H9 (cell line): Measurements from ENCODE around the gene TRIM37. TPM values are rescaled to one million over a fixed set of nuclear protein-coding genes. Genes with fewer than 3 reads are reported as not detected.

ENCODE experiments used
- DNase-seq: peaks from one replicate; pipeline ENCODE4 v3.0.0-alpha.2; 2017
- H2AFZ ChIP-seq: one replicate; pipeline ENCODE4 v1.6.1; 2013; ENCODE audit warnings: mild to moderate bottlenecking, low read length, control low read depth, moderate library complexity
- H2AK5ac ChIP-seq: 2 replicates; pipeline ENCODE4 v1.6.1; 2013; ENCODE audit warnings: low read length, control low read depth, mixed read lengths; ENCODE audit not compliant: insufficient read length
- H2BK120ac ChIP-seq: one replicate; pipeline ENCODE4 v1.6.1; 2013; ENCODE audit warnings: low read depth, mild to moderate bottlenecking, low read length, control low read depth, inconsistent platforms; ENCODE audit not compliant: poor library complexity, severe bottlenecking
- H2BK12ac ChIP-seq: 2 replicates; pipeline ENCODE4 v1.6.1; 2013; ENCODE audit warnings: low read length, control low read depth, mixed read lengths, low read depth; ENCODE audit not compliant: insufficient read length
- H2BK15ac ChIP-seq: 2 replicates; pipeline ENCODE4 v1.6.1; 2013; ENCODE audit warnings: low read depth, low read length, control low read depth
- H2BK20ac ChIP-seq: one replicate; pipeline ENCODE4 v1.6.1; 2013; ENCODE audit warnings: low read depth, mild to moderate bottlenecking, low read length, control low read depth, inconsistent platforms; ENCODE audit not compliant: poor library complexity, severe bottlenecking
- H2BK5ac ChIP-seq: 2 replicates; pipeline ENCODE4 v1.6.1; 2013; ENCODE audit warnings: low read length, control low read depth, mixed read lengths; ENCODE audit not compliant: insufficient read length
- H3K14ac ChIP-seq: 2 replicates; pipeline ENCODE4 v1.6.1; 2013; ENCODE audit warnings: low read length, control low read depth; ENCODE audit not compliant: insufficient read depth
- H3K18ac ChIP-seq: 2 replicates; pipeline ENCODE4 v1.6.1; 2013; ENCODE audit warnings: low read depth, mild to moderate bottlenecking, mixed read lengths, low read length, control low read depth; ENCODE audit not compliant: insufficient read length
- H3K23ac ChIP-seq: 2 replicates; pipeline ENCODE4 v1.6.1; 2013; ENCODE audit warnings: low read length, control low read depth, mixed read lengths, low read depth; ENCODE audit not compliant: insufficient read length
- H3K23me2 ChIP-seq: 2 replicates; pipeline ENCODE4 v1.6.1; 2013; ENCODE audit warnings: low read depth, mild to moderate bottlenecking, mixed read lengths, low read length, control low read depth; ENCODE audit not compliant: insufficient read length, poor library complexity, severe bottlenecking
- H3K27ac ChIP-seq: 2 replicates; pipeline ENCODE4 v1.5.1; 2013; ENCODE audit warnings: low read length, control low read depth, mixed read lengths, low read depth; ENCODE audit not compliant: insufficient read length
- H3K27me3 ChIP-seq: 2 replicates; pipeline ENCODE4 v1.6.1; 2013; ENCODE audit warnings: low read length, control low read depth, inconsistent platforms; ENCODE audit not compliant: insufficient read depth
- H3K4ac ChIP-seq: 2 replicates; pipeline ENCODE4 v1.6.1; 2013; ENCODE audit warnings: low read depth, mild to moderate bottlenecking, control low read depth, inconsistent platforms, low read length, moderate library complexity
- H3K4me1 ChIP-seq: 2 replicates; pipeline ENCODE4 v1.6.1; 2013; ENCODE audit warnings: low read length, control low read depth, inconsistent platforms; ENCODE audit not compliant: insufficient read depth
- H3K4me2 ChIP-seq: 2 replicates; pipeline ENCODE4 v1.6.1; 2013; ENCODE audit warnings: low read length, control low read depth, mixed read lengths; ENCODE audit not compliant: insufficient read length, insufficient read depth
- H3K56ac ChIP-seq: 2 replicates; pipeline ENCODE4 v1.6.1; 2013; ENCODE audit warnings: low read depth, mild to moderate bottlenecking, mixed read lengths, low read length, control low read depth; ENCODE audit not compliant: insufficient read length
- H3K79me1 ChIP-seq: 2 replicates; pipeline ENCODE4 v1.6.1; 2013; ENCODE audit warnings: low read depth, mild to moderate bottlenecking, moderate library complexity, low read length, control low read depth, inconsistent platforms; ENCODE audit not compliant: insufficient read depth, poor library complexity, severe bottlenecking
- H3K79me2 ChIP-seq: 2 replicates; pipeline ENCODE4 v1.6.1; 2013; ENCODE audit warnings: low read length, control low read depth, inconsistent platforms; ENCODE audit not compliant: insufficient read depth
- H3K9ac ChIP-seq: 2 replicates; pipeline ENCODE4 v1.6.1; 2013; ENCODE audit warnings: low read length, control low read depth, mixed read lengths; ENCODE audit not compliant: insufficient read length; ENCODE audit errors: extremely low read depth
- H3K9me3 ChIP-seq: one replicate; pipeline ENCODE4 v1.6.1; 2013; ENCODE audit warnings: low read depth, low read length, inconsistent platforms; ENCODE audit not compliant: control insufficient read depth
- H3T11ph ChIP-seq: one replicate; pipeline ENCODE4 v1.6.1; 2013; ENCODE audit warnings: mild to moderate bottlenecking, low read length, control low read depth, inconsistent platforms
- H4K20me1 ChIP-seq: one replicate; pipeline ENCODE4 v1.6.1; 2013; ENCODE audit not compliant: control insufficient read depth, insufficient read length, insufficient read depth
- H4K5ac ChIP-seq: 2 replicates; pipeline ENCODE4 v1.6.1; 2013; ENCODE audit warnings: low read depth, mild to moderate bottlenecking, mixed read lengths, low read length, control low read depth; ENCODE audit not compliant: insufficient read length
- H4K8ac ChIP-seq: replicated peaks from 2 replicates; pipeline ENCODE4 v1.6.1; 2013; ENCODE audit warnings: low read length, control low read depth, mixed read lengths, low read depth; ENCODE audit not compliant: insufficient read length
- H4K91ac ChIP-seq: 2 replicates; pipeline ENCODE4 v1.6.1; 2013; ENCODE audit warnings: low read depth, mild to moderate bottlenecking, moderate library complexity, mixed read lengths, low read length, control low read depth; ENCODE audit not compliant: insufficient read length
- H3K27ac Mint-ChIP-seq, 3 experiments: 2 replicates in 2 of 3; 3 replicates in 1 of 3; pipeline ENCODE4 v1.8.0; 2020 to 2021; ENCODE audit warnings: mixed read lengths in 3 of 3, mild to moderate bottlenecking in 1 of 3, moderate library complexity in 1 of 3
- H3K27me3 Mint-ChIP-seq: 2 replicates; pipeline ENCODE4 v1.8.0; 2021; ENCODE audit warnings: low read depth, mild to moderate bottlenecking, moderate library complexity, mixed read lengths
- H3K36me3 Mint-ChIP-seq, 3 experiments: 2 replicates in 2 of 3; 3 replicates in 1 of 3; pipeline ENCODE4 v1.8.0; 2020 to 2021; ENCODE audit warnings: low read depth in 3 of 3, mixed read lengths in 3 of 3; ENCODE audit not compliant: insufficient read depth in 1 of 3
- H3K4me1 Mint-ChIP-seq, 2 experiments: 2 replicates each; pipeline ENCODE4 v1.8.0; 2020; ENCODE audit warnings: mixed read lengths in 2 of 2
- H3K4me3 Mint-ChIP-seq, 2 experiments: 2 replicates in 1 of 2; 3 replicates in 1 of 2; pipeline ENCODE4 v1.8.0; 2020 to 2021; ENCODE audit warnings: mild to moderate bottlenecking in 2 of 2, mixed read lengths in 2 of 2, moderate library complexity in 1 of 2
- H3K9me3 Mint-ChIP-seq, 2 experiments: 2 replicates in 1 of 2; 3 replicates in 1 of 2; pipeline ENCODE4 v1.8.0; 2020; ENCODE audit warnings: mild to moderate bottlenecking in 2 of 2, mixed read lengths in 2 of 2, moderate library complexity in 1 of 2
- WGBS: extraction: QIAGEN DNeasy Blood & Tissue Kit; methylation state at CpG from one replicate; pipeline ENCODE4 v1.1.7; 2013; ENCODE audit warnings: missing lambda C conversion rate, low lambda C conversion rate, mixed read lengths; ENCODE audit not compliant: insufficient read length; ENCODE audit errors: extremely low coverage; 5-methylcytosine and 5-hydroxymethylcytosine counted together
- total RNA-seq: library from RNA; stranded (reverse); gene quantifications from 2 replicates; pipeline ENCODE4 v1.2.1, GENCODE V29; 2021
- TF ChIP-seq, protein P1 (sequence below): fragments of 200-600 bp; sonication (generic); conservative IDR thresholded peaks from 3 replicates; pipeline ENCODE4 v1.8.0; 2021; ENCODE audit warnings: antibody characterized with exemption, mild to moderate bottlenecking

TRIM37 gene
- total RNA-seq, 1 experiment from 2014 or later: 52.1 TPM

GRCh38 chr17:59145571-59146096 is 39.0 kb upstream of the TRIM37 start:
- H2BK5ac ChIP-seq: no peak overlapping the region
- H2AK5ac ChIP-seq: no peak overlapping the region
- no peak overlapping the region for H3K4ac ChIP-seq
- Mint-ChIP-seq H3K9me3 (no peaks in the 10 kb centered on the region), H3K27ac (no peak overlapping the region), H3K4me3 (no peak overlapping the region; a peak in 1 of 5 replicates), H3K27me3 (no peaks in the 10 kb centered on the region), H3K36me3 (peaks cover 0 to 26% (median 21%) of the 10 kb centered on the region in 3 experiments; a peak in 6 of 7 replicates), H3K4me1 (peaks cover 2 to 6% of the 10 kb centered on the region in 2 experiments; a peak in 3 of 4 replicates)
- no peak overlapping the region for H3T11ph ChIP-seq
- H4K91ac ChIP-seq: no peak overlapping the region
- WGBS: no CpG with 5 or more reads among the region's 4 CpGs
- H3K4me2 ChIP-seq: no peak overlapping the region
- H2BK12ac ChIP-seq: no peak overlapping the region
- no peak overlapping the region for H3K56ac ChIP-seq
- no peaks in the 10 kb centered on the region for H4K20me1 ChIP-seq
- H3K9me3 ChIP-seq: no peaks in the 10 kb centered on the region
- H3K23me2 ChIP-seq: no peaks in the 10 kb centered on the region
- peaks cover 14% of the 10 kb centered on the region for H3K79me1 ChIP-seq
- no peaks in the 10 kb centered on the region; the same call in 1 of the 2 replicates for H3K27me3 ChIP-seq
- H3K27ac ChIP-seq: no peak overlapping the region
- no peak overlapping the region for H4K8ac ChIP-seq
- H2BK120ac ChIP-seq: no peak overlapping the region
- H3K23ac ChIP-seq: no peak overlapping the region
- TF ChIP-seq, protein P1, sequence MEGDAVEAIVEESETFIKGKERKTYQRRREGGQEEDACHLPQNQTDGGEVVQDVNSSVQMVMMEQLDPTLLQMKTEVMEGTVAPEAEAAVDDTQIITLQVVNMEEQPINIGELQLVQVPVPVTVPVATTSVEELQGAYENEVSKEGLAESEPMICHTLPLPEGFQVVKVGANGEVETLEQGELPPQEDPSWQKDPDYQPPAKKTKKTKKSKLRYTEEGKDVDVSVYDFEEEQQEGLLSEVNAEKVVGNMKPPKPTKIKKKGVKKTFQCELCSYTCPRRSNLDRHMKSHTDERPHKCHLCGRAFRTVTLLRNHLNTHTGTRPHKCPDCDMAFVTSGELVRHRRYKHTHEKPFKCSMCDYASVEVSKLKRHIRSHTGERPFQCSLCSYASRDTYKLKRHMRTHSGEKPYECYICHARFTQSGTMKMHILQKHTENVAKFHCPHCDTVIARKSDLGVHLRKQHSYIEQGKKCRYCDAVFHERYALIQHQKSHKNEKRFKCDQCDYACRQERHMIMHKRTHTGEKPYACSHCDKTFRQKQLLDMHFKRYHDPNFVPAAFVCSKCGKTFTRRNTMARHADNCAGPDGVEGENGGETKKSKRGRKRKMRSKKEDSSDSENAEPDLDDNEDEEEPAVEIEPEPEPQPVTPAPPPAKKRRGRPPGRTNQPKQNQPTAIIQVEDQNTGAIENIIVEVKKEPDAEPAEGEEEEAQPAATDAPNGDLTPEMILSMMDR: no peak
- H3K9ac ChIP-seq: no peak overlapping the region
- H3K79me2 ChIP-seq: peaks cover 37% of the 10 kb centered on the region; the same call in 1 of the 2 replicates
- no peak overlapping the region for H2BK20ac ChIP-seq
- no peak overlapping the region for H2BK15ac ChIP-seq
- H2AFZ ChIP-seq: no peak overlapping the region
- no peak for DNase-seq
- no peak overlapping the region for H3K18ac ChIP-seq
- H3K4me1 ChIP-seq: no peaks in the 10 kb centered on the region
- no peak overlapping the region for H3K14ac ChIP-seq
- no peak overlapping the region for H4K5ac ChIP-seq
